Measurements from ENCODE around the gene SRP68. TPM values are rescaled to one million over a fixed set of nuclear protein-coding genes. Genes with fewer than 3 reads are reported as not detected.

The SRP68 gene
- polyA plus RNA-seq, 3 donors: 27.4 to 47.1 (median 42.1) TPM

GRCh38 chr17:76097716-76098295, 25.5 kb upstream of the SRP68 start:
- no peaks in the 10 kb centered on the region for H3K9me3 Mint-ChIP-seq
- Histone ChIP-seq H3K27me3 (ENCODE audit: control insufficient read depth in 2 of 2, insufficient read depth in 2 of 2, low read length in 2 of 2) (no peaks in the 10 kb centered on the region), H3K79me2 (ENCODE audit: insufficient read depth, low read length) (peaks cover 13% of the 10 kb centered on the region), H3K36me3 (replicated peaks in 1 of 2; ENCODE audit: control insufficient read depth in 1 of 2, insufficient read depth in 2 of 2, low read length in 2 of 2) (peaks cover 75 to 91% of the 10 kb centered on the region in 2 donors), H3K4me3 (replicated peaks in 1 of 3; ENCODE audit: low read depth in 2 of 3, low read length in 3 of 3) (no peak overlapping the region), H3K4me1 (ENCODE audit: control insufficient read depth in 1 of 2, insufficient read depth in 2 of 2, low read length in 2 of 2) (peaks cover 7 to 9% of the 10 kb centered on the region in 2 donors), H3K9me3 (replicated peaks in 1 of 2; ENCODE audit: control insufficient read depth in 1 of 2, insufficient read depth in 1 of 2, low read length in 2 of 2) (no peaks in the 10 kb centered on the region), H3K27ac (ENCODE audit: low read depth in 1 of 2, low read length in 2 of 2) (no peak overlapping the region), H3K9ac (ENCODE audit: insufficient read depth, low read length, poor library complexity, severe bottlenecking) (no peak overlapping the region), H2AFZ (ENCODE audit: insufficient read depth, low read depth, low read length, poor library complexity, severe bottlenecking) (no peak overlapping the region), H4K20me1 (ENCODE audit: insufficient read depth, low read length) (no peaks in the 10 kb centered on the region), H3K4me2 (replicated peaks; ENCODE audit: extremely low read depth, low read length, poor library complexity, severe bottlenecking) (no peak overlapping the region)
- WGBS (ENCODE audit: insufficient coverage): 96% methylated on average over 17 of the region's 19 CpGs
- no peak for TF ChIP-seq CTCF (IDR thresholded peaks at IDR 0.05)
- H3K27me3 Mint-ChIP-seq (ENCODE audit: low read depth in 3 of 3): no peaks in the 10 kb centered on the region
- intact Hi-C loops (cut with micrococcal nuclease): no loop called here
- peak overlapping the region in 3 of 7 donors; percentile 45 to 53 (median 51) for H3K27ac Mint-ChIP-seq
- peak in 1 of 3 donors; percentile 3 for DNase-seq
- no peak overlapping the region for H3K4me3 Mint-ChIP-seq
- H3K4me1 Mint-ChIP-seq: peaks cover 5% of the 10 kb centered on the region
- peaks cover 67 to 90% of the 10 kb centered on the region in 2 donors for H3K36me3 Mint-ChIP-seq

GRCh38 chr17:76095943-76096342, 23.6 kb upstream of the SRP68 start:
- Mint-ChIP-seq H3K9me3 (no peaks in the 10 kb centered on the region), H3K4me1 (peaks cover 2% of the 10 kb centered on the region), H3K27me3 (ENCODE audit: low read depth in 3 of 3) (no peaks in the 10 kb centered on the region), H3K36me3 (peaks cover 70 to 99% of the 10 kb centered on the region in 2 donors), H3K27ac (peak overlapping the region in 1 of 7 donors; percentile 64), H3K4me3 (no peak overlapping the region)
- no peaks in the 10 kb centered on the region for H3K27me3 ChIP-seq (ENCODE audit: control insufficient read depth in 2 of 2, insufficient read depth in 2 of 2, low read length in 2 of 2)
- H3K36me3 ChIP-seq (replicated peaks in 1 of 2; ENCODE audit: control insufficient read depth in 1 of 2, insufficient read depth in 2 of 2, low read length in 2 of 2): peaks cover 80 to 97% of the 10 kb centered on the region in 2 donors
- TF ChIP-seq CTCF (IDR thresholded peaks at IDR 0.05): no peak
- DNase-seq: no peak
- H3K4me3 ChIP-seq (replicated peaks in 1 of 3; ENCODE audit: low read depth in 2 of 3, low read length in 3 of 3): no peak overlapping the region
- H4K20me1 ChIP-seq (ENCODE audit: insufficient read depth, low read length): no peaks in the 10 kb centered on the region
- no peaks in the 10 kb centered on the region for H3K9me3 ChIP-seq (replicated peaks in 1 of 2; ENCODE audit: control insufficient read depth in 1 of 2, insufficient read depth in 1 of 2, low read length in 2 of 2)
- no peak overlapping the region for H2AFZ ChIP-seq (ENCODE audit: insufficient read depth, low read depth, low read length, poor library complexity, severe bottlenecking)
- H3K4me1 ChIP-seq (ENCODE audit: control insufficient read depth in 1 of 2, insufficient read depth in 2 of 2, low read length in 2 of 2): no peaks in the 10 kb centered on the region
- 98% methylated on average over 12 of the region's 13 CpGs for WGBS (ENCODE audit: insufficient coverage)
- intact Hi-C loops (cut with micrococcal nuclease): no loop called here
- no peak overlapping the region for H3K9ac ChIP-seq (ENCODE audit: insufficient read depth, low read length, poor library complexity, severe bottlenecking)
- no peaks in the 10 kb centered on the region for H3K79me2 ChIP-seq (ENCODE audit: insufficient read depth, low read length)
- H3K27ac ChIP-seq (ENCODE audit: low read depth in 1 of 2, low read length in 2 of 2): no peak overlapping the region
- no peak overlapping the region for H3K4me2 ChIP-seq (replicated peaks; ENCODE audit: extremely low read depth, low read length, poor library complexity, severe bottlenecking)
